ENCODE results near the gene MRPL32. TPM values are rescaled to one million over a fixed set of nuclear protein-coding genes. Genes with fewer than 3 reads are reported as not detected.
A peak's percentile ranks its signal among the peaks of the same experiment; 100 is the strongest.
"Not testable (repeated sequence)": the region's sequence is repeated elsewhere in the genome, so short reads cannot be mapped to it uniquely, and the experiment has no call there.

MRPL32 gene
- polyA plus RNA-seq = 44.2 TPM

DNA sequence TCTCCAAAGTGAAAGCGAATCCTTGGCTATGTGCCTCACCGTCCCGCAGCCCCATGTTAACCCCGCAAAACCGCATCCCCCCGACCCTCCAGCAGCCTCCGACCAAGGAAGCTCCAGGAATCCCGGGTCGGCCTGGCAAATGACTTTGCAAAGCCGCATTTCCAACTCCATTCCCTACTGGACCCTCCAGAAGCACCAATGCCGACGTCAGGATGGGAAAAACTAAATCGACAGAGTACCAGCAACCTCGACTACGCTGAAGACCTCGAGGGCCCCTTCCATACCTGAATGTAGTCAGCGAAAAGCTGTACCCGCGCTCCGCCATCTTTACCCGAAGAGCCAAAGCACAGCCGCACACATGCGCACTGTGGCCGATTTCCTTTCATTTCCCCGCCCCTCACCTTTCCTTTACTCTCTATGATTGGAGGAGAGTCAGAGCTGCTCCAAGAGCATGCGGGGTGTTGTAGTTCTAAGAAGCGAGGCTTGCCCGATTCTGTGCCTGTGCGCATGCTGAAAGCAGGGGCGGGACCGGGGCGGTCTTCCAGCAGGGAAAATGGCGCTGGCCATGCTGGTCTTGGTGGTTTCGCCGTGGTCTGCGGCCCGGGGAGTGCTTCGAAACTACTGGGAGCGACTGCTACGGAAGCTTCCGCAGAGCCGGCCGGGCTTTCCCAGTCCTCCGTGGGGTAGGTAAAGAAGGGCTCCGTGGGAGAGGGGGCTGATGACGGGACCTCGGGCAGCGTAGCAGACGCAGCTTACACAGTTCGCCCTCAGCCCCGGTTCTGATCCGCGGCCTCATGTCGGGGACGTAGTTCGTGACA is at the start of gene MRPL32, which contains the start of gene PSMA2:
Gene MRPL32 (plus strand): TSS at position 543 of the 818 bp plus-strand sequence. CDS start 11 bp downstream, at position 554.
Gene PSMA2 (minus strand): TSS at position 341 of the 818 bp plus-strand sequence. CDS start 16 bp downstream, at position 325.
- Mint-ChIP-seq H3K9me3 (no peaks in the 10 kb centered on the region), H3K4me3 (peak within 1 kb of the TSS; percentile 92 to 99 (median 96)), H3K27ac (peak within 1 kb of the TSS; percentile 58 to 97 (median 84)), H3K27me3 (no peaks in the 10 kb centered on the region), H3K4me1 (peaks cover 28 to 49% (median 46%) of the 10 kb centered on the region in 3 donors), H3K36me3 (no peaks in the 10 kb centered on the region)

DNA sequence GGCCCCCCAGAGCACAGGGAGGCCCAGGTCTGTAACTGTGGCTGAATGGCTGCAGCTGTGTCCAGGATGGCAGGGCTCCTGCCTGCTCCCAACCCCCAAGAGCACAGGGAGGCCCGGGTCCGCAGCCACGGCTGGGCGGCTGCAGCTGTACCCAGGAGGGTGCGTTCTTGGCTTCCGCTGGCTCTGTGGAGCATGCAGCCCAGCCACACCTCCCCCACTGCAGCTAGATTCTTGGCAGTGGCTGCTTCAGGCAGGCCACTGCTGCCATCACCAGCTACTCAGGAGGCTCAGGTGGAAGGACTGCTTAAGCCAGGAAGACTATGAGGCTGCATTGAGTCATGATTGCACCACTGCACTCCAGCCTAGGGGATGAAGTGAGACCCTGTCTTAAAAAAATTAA is 48.2 kb upstream of the MRPL32 start:
- no peaks in the 10 kb centered on the region for H3K36me3 Mint-ChIP-seq
- no peak overlapping the region for H3K4me3 Mint-ChIP-seq
- no peak overlapping the region for H3K27ac Mint-ChIP-seq
- H3K4me1 Mint-ChIP-seq = peaks cover 10 to 17% (median 14%) of the 10 kb centered on the region in 3 donors
- H3K9me3 Mint-ChIP-seq = no peaks in the 10 kb centered on the region
- no peaks in the 10 kb centered on the region for H3K27me3 Mint-ChIP-seq

DNA sequence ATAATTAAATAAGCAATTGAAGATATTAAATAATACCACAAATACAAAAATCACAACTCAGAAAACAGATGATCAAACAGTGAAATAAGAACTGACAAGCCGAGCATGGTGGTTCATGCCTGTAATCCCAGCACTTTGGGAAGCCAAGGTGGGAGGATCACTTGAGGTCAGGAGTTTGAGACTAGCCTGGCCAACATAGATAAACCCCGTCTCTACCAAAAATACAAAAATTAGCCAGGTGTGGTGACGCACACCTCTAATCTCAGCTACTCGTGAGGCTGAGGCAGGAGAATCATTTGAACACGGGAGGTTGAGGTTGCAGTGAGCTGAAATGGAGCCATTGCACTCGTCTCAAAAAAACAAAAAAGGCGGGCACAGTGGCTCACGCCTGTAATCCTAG is 47.0 kb upstream of the MRPL32 start:
- H3K9me3 Mint-ChIP-seq, H3K27ac Mint-ChIP-seq, H3K27me3 Mint-ChIP-seq, H3K4me3 Mint-ChIP-seq, H3K36me3 Mint-ChIP-seq: not testable (repeated sequence)
- peaks cover 13 to 18% (median 17%) of the 10 kb centered on the region in 3 donors for H3K4me1 Mint-ChIP-seq

DNA sequence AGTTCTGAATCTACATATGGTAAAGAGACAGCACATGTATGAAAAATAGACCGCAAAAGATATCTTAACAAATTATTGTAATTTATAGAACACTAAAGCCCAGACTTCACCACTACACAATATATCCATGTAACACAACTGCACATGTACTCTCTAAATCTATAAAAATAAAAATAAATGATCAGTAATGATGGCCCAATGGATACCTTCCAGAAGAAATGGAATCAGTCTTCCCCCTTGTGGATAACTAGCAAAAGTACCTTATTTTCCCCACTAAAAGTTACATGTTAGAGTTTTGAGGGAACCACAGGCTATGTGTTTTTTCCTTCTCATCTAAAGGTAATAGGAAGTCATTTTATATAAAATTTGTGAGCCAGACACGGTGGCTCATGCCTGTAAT is 46.0 kb upstream of the MRPL32 start:
- H3K9me3 Mint-ChIP-seq = no peaks in the 10 kb centered on the region
- no peaks in the 10 kb centered on the region for H3K36me3 Mint-ChIP-seq
- no peaks in the 10 kb centered on the region for H3K27me3 Mint-ChIP-seq
- H3K27ac Mint-ChIP-seq = no peak overlapping the region
- H3K4me3 Mint-ChIP-seq = peak overlapping the region in 1 of 4 donors; percentile 38
- H3K4me1 Mint-ChIP-seq = peaks cover 13 to 18% (median 17%) of the 10 kb centered on the region in 3 donors

DNA sequence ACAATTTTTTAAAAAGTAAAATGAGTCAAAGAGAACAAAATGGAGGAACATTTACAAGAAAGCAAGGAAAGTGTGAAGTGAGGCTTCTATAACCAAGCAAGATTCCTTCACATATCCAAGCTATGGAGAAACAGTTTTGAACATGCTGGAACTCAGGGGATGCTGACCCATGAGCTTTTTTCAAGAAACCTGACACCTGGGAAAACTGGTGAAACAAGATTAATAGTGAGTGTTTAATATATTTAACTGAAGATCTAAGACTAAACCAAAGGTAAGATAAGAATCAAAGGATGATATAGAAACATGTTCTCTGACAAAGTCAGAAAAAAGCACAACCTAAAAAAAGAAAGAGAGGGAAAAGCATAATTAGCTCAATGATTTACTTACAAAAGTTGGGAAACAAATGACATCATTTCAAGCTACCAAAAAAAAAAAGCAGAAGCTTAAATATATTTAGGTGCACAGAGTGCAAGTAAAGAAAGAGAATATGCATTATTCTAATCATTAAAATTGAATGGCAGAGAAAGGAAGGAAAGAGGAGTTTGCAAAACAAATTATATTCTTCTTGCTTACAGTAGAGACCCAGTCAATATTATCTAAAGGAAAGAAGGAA is 45.2 kb upstream of the MRPL32 start:
- peak overlapping the region; percentile 81 to 96 (median 88) for H3K4me3 Mint-ChIP-seq
- no peaks in the 10 kb centered on the region for H3K9me3 Mint-ChIP-seq
- no peaks in the 10 kb centered on the region for H3K27me3 Mint-ChIP-seq
- no peak overlapping the region for H3K27ac Mint-ChIP-seq
- no peaks in the 10 kb centered on the region for H3K36me3 Mint-ChIP-seq
- H3K4me1 Mint-ChIP-seq = peaks cover 13 to 18% (median 17%) of the 10 kb centered on the region in 3 donors

DNA sequence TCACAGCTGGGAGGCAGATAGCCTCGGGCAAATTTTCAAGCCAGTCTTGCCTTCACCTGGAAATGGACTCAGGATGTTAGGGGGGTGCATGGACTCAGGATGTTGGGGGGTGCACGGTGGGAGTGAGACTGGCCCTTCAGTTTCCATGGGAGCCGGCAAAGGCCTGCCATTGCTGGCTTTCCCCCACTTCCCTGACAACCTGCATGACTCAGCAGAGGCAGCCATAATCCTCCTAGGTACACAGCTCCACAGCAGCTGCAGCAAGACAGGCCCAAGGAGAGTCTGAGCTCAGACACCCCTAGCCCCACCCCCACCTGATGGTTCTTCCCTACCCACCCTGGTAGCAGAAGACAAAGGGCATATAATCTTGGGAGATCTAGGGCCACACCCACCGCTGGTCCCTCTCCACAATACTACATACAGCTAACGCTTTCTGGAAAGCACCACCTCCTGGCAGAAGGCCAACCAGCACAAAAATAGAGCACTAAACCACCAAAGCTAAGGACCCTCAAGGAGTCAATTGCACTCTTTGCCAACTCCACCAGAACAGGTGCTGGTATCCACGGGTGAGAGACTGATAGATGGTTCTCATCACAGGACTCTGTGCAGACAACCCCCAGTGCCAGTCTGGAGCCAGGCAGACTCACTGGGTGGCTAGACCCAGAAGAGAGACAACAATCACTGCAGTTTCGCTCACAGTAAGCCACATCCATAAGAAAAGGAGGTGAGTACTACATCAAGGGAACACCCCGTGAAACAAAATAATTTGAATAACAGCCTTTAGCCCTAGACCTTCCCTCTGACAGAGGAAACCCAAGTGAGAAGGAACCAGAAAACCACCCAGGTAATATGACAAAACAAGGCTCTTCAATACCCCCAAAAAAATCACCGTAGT is 38.6 kb upstream of the MRPL32 start:
- H3K27me3 Mint-ChIP-seq = peaks cover 3% of the 10 kb centered on the region
- H3K36me3 Mint-ChIP-seq = peaks cover 7% of the 10 kb centered on the region
- no peak overlapping the region for H3K27ac Mint-ChIP-seq
- peaks cover 2 to 18% (median 4%) of the 10 kb centered on the region in 3 donors for H3K9me3 Mint-ChIP-seq
- H3K4me1 Mint-ChIP-seq = peaks cover 0 to 6% (median 5%) of the 10 kb centered on the region in 3 donors
- no peak overlapping the region for H3K4me3 Mint-ChIP-seq

DNA sequence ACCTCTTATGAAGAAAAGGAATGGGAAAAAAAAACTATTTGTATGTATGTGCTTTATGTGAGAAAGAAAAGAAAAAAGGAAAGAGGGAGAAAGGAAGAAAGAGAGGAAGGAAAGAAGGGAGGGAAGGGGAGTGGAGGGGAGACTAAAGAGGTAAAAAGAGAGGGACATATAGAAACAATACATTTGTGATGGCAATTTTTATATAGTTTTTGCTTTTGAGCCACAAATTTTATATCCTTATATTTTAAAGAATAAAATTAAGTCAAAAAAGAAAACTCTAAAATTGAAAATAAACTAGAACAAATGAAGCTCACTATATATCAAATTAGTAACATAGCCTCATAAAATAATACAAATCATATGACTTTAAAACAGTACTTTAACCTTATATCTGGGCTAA is 31.3 kb upstream of the MRPL32 start:
- Mint-ChIP-seq H3K4me3 (no peak overlapping the region), H3K4me1 (no peaks in the 10 kb centered on the region), H3K27ac (no peak overlapping the region), H3K9me3 (peaks cover 0 to 2% (median 0%) of the 10 kb centered on the region in 3 donors), H3K27me3 (peaks cover 3% of the 10 kb centered on the region), H3K36me3 (no peaks in the 10 kb centered on the region)

DNA sequence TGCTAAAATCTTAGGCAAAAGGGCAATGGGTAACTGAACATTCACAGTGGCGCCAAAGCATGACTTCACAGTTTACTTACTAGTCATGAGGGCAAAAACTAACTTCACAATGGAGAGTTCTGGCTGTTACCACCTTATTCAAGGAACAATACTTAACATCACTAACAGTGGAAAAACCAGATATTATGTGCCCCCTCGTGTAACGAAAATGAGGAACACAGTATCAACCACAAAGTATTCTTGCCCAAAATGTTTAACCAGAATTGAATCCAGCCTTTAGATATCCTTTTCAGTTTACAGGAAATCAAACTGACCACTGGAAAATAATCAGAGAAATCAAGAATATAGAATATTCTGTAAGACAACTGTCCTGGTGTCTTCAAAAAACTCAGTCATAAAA is 29.8 kb upstream of the MRPL32 start:
- no peaks in the 10 kb centered on the region for H3K36me3 Mint-ChIP-seq
- H3K4me1 Mint-ChIP-seq = no peaks in the 10 kb centered on the region
- H3K27me3 Mint-ChIP-seq = no peaks in the 10 kb centered on the region
- H3K4me3 Mint-ChIP-seq = no peak overlapping the region
- no peaks in the 10 kb centered on the region for H3K9me3 Mint-ChIP-seq
- no peak overlapping the region for H3K27ac Mint-ChIP-seq

DNA sequence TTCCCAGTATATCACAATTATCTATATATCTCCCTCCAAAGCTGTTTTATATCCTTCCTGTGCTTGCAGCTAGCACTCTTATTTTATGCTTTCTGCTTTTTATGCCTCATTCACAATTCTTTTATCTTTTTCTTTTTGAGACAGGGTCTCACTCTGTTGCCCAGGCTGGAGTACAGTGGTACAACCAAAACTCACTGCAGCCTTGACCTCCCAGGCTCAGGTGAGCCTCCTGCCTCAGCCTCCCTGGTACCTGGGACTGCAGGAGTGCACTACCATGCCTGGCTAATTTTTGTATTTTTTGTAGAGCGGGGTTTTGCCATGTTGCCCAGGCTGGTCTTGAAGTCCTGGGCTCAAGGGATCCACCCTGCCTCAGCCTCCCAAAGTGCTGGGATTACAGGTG is 26.0 kb upstream of the MRPL32 start:
- H3K27me3 Mint-ChIP-seq = no peaks in the 10 kb centered on the region
- peaks cover 3 to 14% (median 7%) of the 10 kb centered on the region in 3 donors for H3K4me1 Mint-ChIP-seq
- H3K4me3 Mint-ChIP-seq = no peak overlapping the region
- no peak overlapping the region for H3K27ac Mint-ChIP-seq
- peaks cover 5% of the 10 kb centered on the region for H3K36me3 Mint-ChIP-seq
- H3K9me3 Mint-ChIP-seq = no peaks in the 10 kb centered on the region

DNA sequence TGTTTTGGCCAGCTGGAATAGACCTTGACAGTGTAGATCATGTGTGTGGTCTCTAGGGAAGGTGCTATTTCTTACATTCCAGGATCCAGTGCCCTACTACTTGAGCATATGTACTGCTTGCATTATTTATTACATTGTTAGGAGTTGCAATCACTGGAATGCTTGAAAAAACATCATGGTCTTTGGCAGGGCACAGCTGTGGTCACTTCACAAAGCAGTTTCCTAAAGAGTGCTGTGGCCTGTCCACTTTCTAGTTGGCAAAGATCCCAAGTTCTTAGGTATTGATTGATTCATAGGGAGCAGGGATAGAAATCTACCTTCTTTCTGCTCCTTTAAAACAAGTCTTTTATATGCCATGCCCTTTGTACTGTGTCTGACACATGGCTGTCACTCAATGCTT is 24.9 kb upstream of the MRPL32 start:
- peaks cover 5% of the 10 kb centered on the region for H3K36me3 Mint-ChIP-seq
- no peak overlapping the region for H3K27ac Mint-ChIP-seq
- no peaks in the 10 kb centered on the region for H3K27me3 Mint-ChIP-seq
- peaks cover 5 to 18% (median 12%) of the 10 kb centered on the region in 3 donors for H3K4me1 Mint-ChIP-seq
- H3K9me3 Mint-ChIP-seq = no peaks in the 10 kb centered on the region
- no peak overlapping the region for H3K4me3 Mint-ChIP-seq

DNA sequence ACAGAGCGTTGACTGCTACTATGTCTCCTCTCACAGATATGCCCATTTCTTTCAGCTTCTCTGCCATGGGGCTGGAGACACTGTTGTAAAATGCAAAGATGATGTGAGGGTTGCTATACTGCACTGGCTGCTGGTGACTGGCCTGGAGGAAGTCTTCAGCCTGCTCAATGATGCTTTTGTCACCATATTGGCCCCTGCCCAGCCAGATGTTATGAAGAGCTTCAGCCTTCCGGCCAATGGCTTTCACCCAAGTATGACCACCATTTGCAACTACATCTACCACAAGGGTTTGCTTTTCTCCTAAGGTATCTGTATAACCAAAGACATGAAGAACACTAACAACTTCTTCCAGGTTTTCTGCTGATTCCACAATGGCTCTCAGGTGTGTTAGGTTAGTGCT is 21.9 kb upstream of the MRPL32 start:
- H3K36me3 Mint-ChIP-seq = peaks cover 5% of the 10 kb centered on the region
- no peak overlapping the region for H3K27ac Mint-ChIP-seq
- H3K4me1 Mint-ChIP-seq = peaks cover 13 to 23% (median 17%) of the 10 kb centered on the region in 3 donors

DNA sequence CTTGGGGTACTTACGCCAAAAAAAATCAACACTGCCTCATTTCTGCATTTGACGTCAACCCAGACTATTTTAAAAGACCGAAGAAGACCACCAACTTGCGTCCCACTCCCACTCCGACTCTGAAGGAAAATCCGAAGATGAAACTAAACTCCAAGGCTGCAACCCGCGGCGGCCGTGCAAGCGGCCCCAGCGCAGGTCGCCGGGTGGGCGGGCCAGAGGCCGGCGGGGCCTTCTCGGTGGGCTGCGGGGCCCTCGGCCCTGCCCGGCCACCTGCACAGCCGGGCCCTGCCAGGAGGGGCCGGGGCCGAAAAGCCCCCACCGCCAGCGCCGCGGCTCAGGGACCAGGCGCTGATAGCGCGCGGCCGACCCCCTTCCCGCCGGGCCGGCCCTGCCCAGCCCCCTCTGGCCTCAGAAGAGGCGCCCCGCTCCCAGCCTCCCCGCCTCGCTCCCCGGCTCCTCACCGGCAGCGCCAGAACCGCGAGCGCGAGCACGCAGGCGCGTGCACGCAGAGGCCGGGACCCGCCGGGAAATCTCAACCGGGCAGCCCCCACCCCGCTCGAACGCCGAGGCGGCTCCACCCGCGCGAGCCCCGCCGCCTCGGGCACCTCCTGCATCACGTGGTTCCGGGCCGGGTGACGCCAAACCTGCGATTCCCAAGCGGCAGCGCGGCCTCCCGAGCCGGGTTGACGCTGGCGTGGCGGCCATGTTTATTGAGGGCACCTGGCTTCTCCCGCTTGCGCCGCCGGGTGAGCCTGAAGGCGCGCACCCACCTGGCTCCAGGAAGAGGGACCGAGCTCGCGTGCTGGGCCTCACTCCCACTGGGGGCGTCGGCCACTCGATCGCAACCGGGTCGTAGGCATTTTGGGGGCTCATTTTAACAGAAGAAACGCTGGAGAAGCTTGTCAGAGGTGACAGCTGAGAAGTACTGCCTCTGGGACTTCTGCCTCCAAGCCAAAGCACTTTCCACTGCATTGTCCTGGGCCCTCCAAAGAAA is 20.4 kb upstream of the MRPL32 start, which contains the start of gene C7orf25:
Gene C7orf25 (minus strand): TSS at position 617 of the 994 bp plus-strand sequence. CDS start 1,170 bp downstream, outside the sequence.
- H3K4me1 Mint-ChIP-seq = peaks cover 15 to 24% (median 20%) of the 10 kb centered on the region in 3 donors
- H3K27me3 Mint-ChIP-seq = no peaks in the 10 kb centered on the region
- no peaks in the 10 kb centered on the region for H3K9me3 Mint-ChIP-seq
- H3K4me3 Mint-ChIP-seq = peak within 1 kb of the TSS; percentile 92 to 98 (median 93)
- peak within 1 kb of the TSS; percentile 67 to 88 (median 85) for H3K27ac Mint-ChIP-seq
- H3K36me3 Mint-ChIP-seq = peaks cover 5% of the 10 kb centered on the region

More for the DNA sequence above, 21.9 kb upstream of the MRPL32 start:
- H3K9me3 Mint-ChIP-seq = no peaks in the 10 kb centered on the region
- peak overlapping the region; percentile 92 to 98 (median 93) for H3K4me3 Mint-ChIP-seq
- H3K27me3 Mint-ChIP-seq = no peaks in the 10 kb centered on the region

DNA sequence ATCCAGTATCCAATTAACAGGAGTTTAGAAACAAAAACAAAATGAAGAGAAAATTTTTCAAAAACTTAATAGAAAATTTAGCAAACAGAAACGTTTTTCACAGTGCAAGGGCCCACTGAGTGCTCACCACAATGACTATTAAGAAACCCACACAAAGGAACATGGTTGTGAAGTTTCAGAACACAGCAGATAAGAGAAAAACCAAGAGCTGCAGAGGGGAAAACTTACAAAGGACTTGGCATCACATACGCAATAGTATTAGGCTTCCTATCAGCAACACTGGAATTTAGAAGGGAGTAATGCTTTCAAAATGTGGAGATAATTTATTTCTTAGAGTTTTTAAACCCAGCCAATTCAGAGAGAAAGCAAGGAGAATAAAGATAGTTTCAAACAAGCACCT is 18.6 kb upstream of the MRPL32 start:
- no peaks in the 10 kb centered on the region for H3K27me3 Mint-ChIP-seq
- no peaks in the 10 kb centered on the region for H3K9me3 Mint-ChIP-seq
- H3K4me3 Mint-ChIP-seq = peak overlapping the region in 1 of 4 donors; percentile 40
- H3K27ac Mint-ChIP-seq = peak overlapping the region in 1 of 3 donors; percentile 67
- peaks cover 15 to 20% (median 20%) of the 10 kb centered on the region in 3 donors for H3K4me1 Mint-ChIP-seq
- H3K36me3 Mint-ChIP-seq = peaks cover 2% of the 10 kb centered on the region

Data from IgD-negative memory B cell (primary cell).